Body of pancreas (tissue), 4 donors: ENCODE results near the gene EIF3I. TPM values are rescaled to one million over a fixed set of nuclear protein-coding genes. Genes with fewer than 3 reads are reported as not detected.

ENCODE experiments used
- ATAC-seq: fragments of 150-250 bp; one replicate; pipeline ENCODE4 v1.9.1; 2016
- DNase-seq, 4 donors: peaks; one replicate each; pipeline ENCODE4 v3.0.0-alpha.2; 2019
- H3K27ac ChIP-seq, 4 donors: fragments of 200-600 bp; sonication (generic); 1 replicate in 3 of 4; 2 replicates in 1 of 4; pipeline versions ENCODE4 v1.5.1 to v1.6.1; 2016 to 2019; ENCODE audit warnings: mild to moderate bottlenecking in 1 of 4, mixed read lengths in 1 of 4, moderate library complexity in 1 of 4
- H3K27me3 ChIP-seq, 2 donors: fragments of 200-600 bp; sonication (generic); one replicate each; pipeline ENCODE4 v1.6.0; 2016; ENCODE audit warnings: mild to moderate bottlenecking in 1 of 2
- H3K36me3 ChIP-seq, 2 donors: fragments of 200-600 bp; sonication (generic); replicated peaks in 1 of 2; 2 replicates each; pipeline ENCODE4 v1.5.1; 2016; ENCODE audit warnings: low read depth in 2 of 2; ENCODE audit not compliant: insufficient read depth in 1 of 2
- H3K4me1 ChIP-seq: fragments of 200-600 bp; sonication (generic); one replicate; pipeline ENCODE4 v1.6.0; 2016
- H3K4me3 ChIP-seq, 2 donors: fragments of 200-600 bp; sonication (generic); 1 replicate in 1 of 2; 2 replicates in 1 of 2; pipeline ENCODE4 v1.5.1; 2016 to 2019
- H3K9me3 ChIP-seq, 3 donors: fragments of 200-600 bp; sonication (generic); 1 replicate in 2 of 3; 2 replicates in 1 of 3; pipeline ENCODE4 v1.5.1; 2016
- CTCF ChIP-seq, 7 experiments: fragments of 450-650 bp in 4 of 7; fragments of 200-600 bp in 3 of 7; sonication (generic) in 3 of 7; IDR thresholded peaks; one replicate each; pipeline ENCODE4 v1.5.1; 2016 to 2019; ENCODE audit warnings: antibody characterized with exemption in 7 of 7
- POLR2A ChIP-seq, 3 donors: fragments of 450-650 bp; IDR thresholded peaks; one replicate each; pipeline ENCODE4 v1.6.1; 2016; ENCODE audit warnings: antibody characterized with exemption in 3 of 3, mild to moderate bottlenecking in 2 of 3
- WGBS, 2 donors: methylation state at CpG; one replicate each; pipeline ENCODE4 v1.1.5; 2017; 5-methylcytosine and 5-hydroxymethylcytosine counted together
- intact Hi-C: fragments of 100-400 bp; cut with DNase I; formaldehyde crosslinking; loops from one replicate; pipeline ENCODE4 v1.15.1; 2023
- total RNA-seq, 2 donors: library from RNA; depleted of rRNA; stranded (reverse); fragments of >200 nt; gene quantifications; one replicate each; pipeline ENCODE4 v1.1.0, GENCODE V29; 2016

Gene EIF3I
- total RNA-seq, 2 donors from 2014 or later, result 69.5 to 81.7 TPM

- 71 to 78% methylated on average over 3 of the region's 3 CpGs for WGBS, 2 donors
- no peak overlapping the region for H3K4me3 ChIP-seq
Observed at GRCh38 chr1:32223683-32224082, 1.5 kb downstream of the EIF3I start.

DNA sequence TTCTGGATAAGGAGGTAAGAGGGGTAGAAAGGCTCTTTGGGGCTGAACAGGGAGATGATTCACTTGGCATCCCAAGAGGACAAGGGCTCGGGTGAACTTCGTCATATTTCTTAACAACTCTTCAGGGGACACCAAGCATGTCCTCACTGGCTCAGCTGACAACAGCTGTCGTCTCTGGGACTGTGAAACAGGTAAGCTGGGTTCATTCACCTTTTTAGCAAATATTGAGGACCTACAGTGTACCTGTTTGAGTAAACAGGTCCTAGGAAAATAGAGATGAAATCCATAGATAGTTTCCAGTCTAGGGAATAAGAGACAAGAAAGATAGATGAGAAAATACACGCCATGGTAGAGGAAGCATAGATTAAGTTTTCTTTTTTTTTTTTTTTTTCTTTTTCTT lies 2.1 kb downstream of the EIF3I start:
- Histone ChIP-seq H3K4me3 (no peak overlapping the region), H3K36me3 (peaks cover 9 to 10% of the 10 kb centered on the region in 2 donors), H3K27ac (no peak overlapping the region), H3K9me3 (no peaks in the 10 kb centered on the region), H3K4me1 (peaks cover 27% of the 10 kb centered on the region), H3K27me3 (no peaks in the 10 kb centered on the region)
- DNase-seq, result no peak
- intact Hi-C loops, result no loop called here
- no peak for TF ChIP-seq CTCF (IDR thresholded peaks at IDR 0.05)
- no peak for TF ChIP-seq POLR2A (IDR thresholded peaks at IDR 0.05)
- no peak for ATAC-seq
- 77 to 85% methylated on average over 4 of the region's 4 CpGs for WGBS, 2 donors

More at GRCh38 chr1:32223683-32224082, 1.5 kb downstream of the EIF3I start:
- Histone ChIP-seq H3K27me3 (no peaks in the 10 kb centered on the region), H3K27ac (peak overlapping the region in 1 of 4 donors; percentile 94), H3K9me3 (no peaks in the 10 kb centered on the region), H3K4me1 (peaks cover 27% of the 10 kb centered on the region), H3K36me3 (peaks cover 4 to 8% of the 10 kb centered on the region in 2 donors)
- intact Hi-C loops, result no loop called here
- no peak for TF ChIP-seq POLR2A (IDR thresholded peaks at IDR 0.05)
- TF ChIP-seq CTCF (IDR thresholded peaks at IDR 0.05), result peak in 1 of 7 experiments; percentile 4
- no peak for ATAC-seq
- DNase-seq, result no peak

- Histone ChIP-seq H3K27me3 (no peaks in the 10 kb centered on the region), H3K27ac (no peak overlapping the region), H3K36me3 (peaks cover 13 to 24% of the 10 kb centered on the region in 2 donors), H3K4me3 (no peak overlapping the region), H3K4me1 (peaks cover 5% of the 10 kb centered on the region), H3K9me3 (no peaks in the 10 kb centered on the region)
- intact Hi-C loops, result no loop called here
- WGBS, 2 donors, result 64 to 70% methylated on average over 3 of the region's 3 CpGs
- TF ChIP-seq CTCF (IDR thresholded peaks at IDR 0.05), result no peak
- no peak for TF ChIP-seq POLR2A (IDR thresholded peaks at IDR 0.05)
- DNase-seq (no peak), ATAC-seq (no peak)
Observed at GRCh38 chr1:32228771-32229170, 6.6 kb downstream of the EIF3I start.

- H3K27me3 ChIP-seq, result no peaks in the 10 kb centered on the region
- no peak for TF ChIP-seq POLR2A (IDR thresholded peaks at IDR 0.05)
- TF ChIP-seq CTCF (IDR thresholded peaks at IDR 0.05), result no peak
- intact Hi-C loops, result loop anchor here (10.0 kb wide), 1 partner anchor 63 kb away; the partner anchor contains the start of gene HDAC1
- peaks cover 10% of the 10 kb centered on the region for H3K4me1 ChIP-seq
- H3K27ac ChIP-seq, result no peak overlapping the region
- H3K36me3 ChIP-seq, result peaks cover 13 to 23% of the 10 kb centered on the region in 2 donors
- ATAC-seq (no peak), DNase-seq (no peak)
- H3K4me3 ChIP-seq, result no peak overlapping the region
- 76 to 84% methylated on average over 5 of the region's 5 CpGs for WGBS, 2 donors
- H3K9me3 ChIP-seq, result no peaks in the 10 kb centered on the region
Observed at GRCh38 chr1:32231843-32232432, 9.7 kb downstream of the EIF3I start.
